ENCODE data around the gene ANO6. TPM values are rescaled to one million over a fixed set of nuclear protein-coding genes. Genes with fewer than 3 reads are reported as not detected.

Gene ANO6
- total and polyA plus RNA-seq, 2 donors (not counting 1 experiment from before 2014, with no cell fraction given), result 6.6 to 19.5 TPM

DNA sequence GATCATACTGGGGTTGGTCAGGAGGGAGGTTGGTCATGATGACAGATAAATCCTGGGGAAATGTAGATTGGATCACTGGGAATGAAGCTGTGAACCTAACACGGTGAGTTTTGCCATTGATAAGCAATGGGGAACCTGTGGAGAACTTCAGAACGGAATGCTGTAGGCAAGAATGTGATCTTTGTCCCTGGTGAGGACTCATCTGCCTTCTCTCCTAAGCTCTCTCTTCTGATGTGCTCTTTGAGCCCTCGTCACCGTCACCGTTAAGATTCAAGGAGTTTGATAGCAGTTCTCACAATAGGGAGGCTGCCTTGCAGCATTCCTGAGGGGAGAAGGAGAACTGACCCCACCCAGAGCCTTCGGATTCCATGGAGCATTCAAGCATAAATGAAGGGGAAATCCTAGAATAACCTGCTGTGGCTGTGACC, 217.6 kb downstream of the ANO6 start:
- Mint-ChIP-seq H3K27me3 (no peaks in the 10 kb centered on the region), H3K4me3 (no peak overlapping the region), H3K27ac (no peak overlapping the region), H3K9me3 (ENCODE audit: insufficient read depth) (no peaks in the 10 kb centered on the region), H3K4me1 (no peaks in the 10 kb centered on the region)
- no peaks in the 10 kb centered on the region for H4K20me1 ChIP-seq (ENCODE audit: control insufficient read depth, insufficient read depth, low read length, poor library complexity, severe bottlenecking)
- H3K4me1 ChIP-seq (ENCODE audit: control insufficient read depth in 2 of 2, insufficient read depth in 2 of 2, low read length in 2 of 2), result no peaks in the 10 kb centered on the region
- 83% methylated on average over 1 of the region's 6 CpGs for WGBS (ENCODE audit: insufficient coverage)
- ChIA-PET POLR2A (no interaction called here), CTCF (no interaction called here)
- H3K4me3 ChIP-seq (ENCODE audit: control extremely low read depth in 1 of 5, extremely low read depth in 1 of 5, insufficient read depth in 1 of 5, low read depth in 2 of 5, low read length in 4 of 5), result no peak overlapping the region
- no peak overlapping the region for H3K27ac ChIP-seq (ENCODE audit: low read length in 2 of 2)
- no peaks in the 10 kb centered on the region for H3K9me3 ChIP-seq (ENCODE audit: control extremely low read depth in 1 of 3, control insufficient read depth in 2 of 3, insufficient read depth in 1 of 3, low read length in 2 of 3)
- no peak overlapping the region for H3K9ac ChIP-seq (ENCODE audit: low read length)
- ATAC-seq (ENCODE audit: low read depth) (no peak), DNase-seq (no peak)
- no peaks in the 10 kb centered on the region for H3K79me2 ChIP-seq (ENCODE audit: control insufficient read depth, insufficient read depth, low read length)
- H3K4me2 ChIP-seq (replicated peaks; ENCODE audit: low read depth, low read length, poor library complexity, severe bottlenecking), result no peak overlapping the region
- no peaks in the 10 kb centered on the region for H3K27me3 ChIP-seq (replicated peaks in 1 of 4; ENCODE audit: control extremely low read depth in 1 of 4, control insufficient read depth in 3 of 4, insufficient read depth in 4 of 4, low read length in 3 of 4)
- TF ChIP-seq, protein P1, sequence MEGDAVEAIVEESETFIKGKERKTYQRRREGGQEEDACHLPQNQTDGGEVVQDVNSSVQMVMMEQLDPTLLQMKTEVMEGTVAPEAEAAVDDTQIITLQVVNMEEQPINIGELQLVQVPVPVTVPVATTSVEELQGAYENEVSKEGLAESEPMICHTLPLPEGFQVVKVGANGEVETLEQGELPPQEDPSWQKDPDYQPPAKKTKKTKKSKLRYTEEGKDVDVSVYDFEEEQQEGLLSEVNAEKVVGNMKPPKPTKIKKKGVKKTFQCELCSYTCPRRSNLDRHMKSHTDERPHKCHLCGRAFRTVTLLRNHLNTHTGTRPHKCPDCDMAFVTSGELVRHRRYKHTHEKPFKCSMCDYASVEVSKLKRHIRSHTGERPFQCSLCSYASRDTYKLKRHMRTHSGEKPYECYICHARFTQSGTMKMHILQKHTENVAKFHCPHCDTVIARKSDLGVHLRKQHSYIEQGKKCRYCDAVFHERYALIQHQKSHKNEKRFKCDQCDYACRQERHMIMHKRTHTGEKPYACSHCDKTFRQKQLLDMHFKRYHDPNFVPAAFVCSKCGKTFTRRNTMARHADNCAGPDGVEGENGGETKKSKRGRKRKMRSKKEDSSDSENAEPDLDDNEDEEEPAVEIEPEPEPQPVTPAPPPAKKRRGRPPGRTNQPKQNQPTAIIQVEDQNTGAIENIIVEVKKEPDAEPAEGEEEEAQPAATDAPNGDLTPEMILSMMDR (IDR thresholded peaks at IDR 0.05), result no peak
- no peak for TF ChIP-seq EZH2 (IDR thresholded peaks at IDR 0.05; ENCODE audit: borderline replicate concordance, insufficient read depth, low read depth, low read length, poor library complexity, severe bottlenecking)
- H3K36me3 ChIP-seq (replicated peaks in 1 of 2; ENCODE audit: control extremely low read depth in 1 of 2, control insufficient read depth in 1 of 2, extremely low read depth in 1 of 2, insufficient read depth in 2 of 2, low read length in 1 of 2), result no peaks in the 10 kb centered on the region
- H2AFZ ChIP-seq (ENCODE audit: insufficient read depth, low read depth, low read length, poor library complexity, severe bottlenecking), result no peak overlapping the region
- intact Hi-C loops (cut with micrococcal nuclease), result no loop called here

DNA sequence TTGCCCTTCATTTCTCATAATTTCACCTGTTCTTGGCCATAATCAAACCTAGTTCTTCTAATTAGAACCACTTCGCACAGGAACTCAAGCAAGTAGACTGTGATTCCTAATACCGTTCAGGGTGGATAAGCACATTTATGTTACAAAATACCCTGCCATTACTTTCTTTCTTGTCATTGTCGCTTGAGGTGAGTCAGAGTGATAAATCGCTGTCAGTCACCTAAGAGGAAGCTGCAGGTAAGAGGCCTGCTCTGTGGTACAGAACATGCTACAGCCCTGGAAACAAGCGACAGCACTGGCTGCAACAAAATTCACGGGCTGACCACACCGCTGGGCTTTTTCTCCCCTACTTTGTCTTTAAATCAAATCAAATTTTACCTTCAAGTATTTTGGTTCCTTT, 218.2 kb downstream of the ANO6 start:
- Histone ChIP-seq H3K4me1 (ENCODE audit: control insufficient read depth in 2 of 2, insufficient read depth in 2 of 2, low read length in 2 of 2) (no peaks in the 10 kb centered on the region), H3K9me3 (ENCODE audit: control extremely low read depth in 1 of 3, control insufficient read depth in 2 of 3, insufficient read depth in 1 of 3, low read length in 2 of 3) (no peaks in the 10 kb centered on the region), H3K9ac (ENCODE audit: low read length) (no peak overlapping the region), H3K4me2 (replicated peaks; ENCODE audit: low read depth, low read length, poor library complexity, severe bottlenecking) (no peak overlapping the region), H4K20me1 (ENCODE audit: control insufficient read depth, insufficient read depth, low read length, poor library complexity, severe bottlenecking) (no peaks in the 10 kb centered on the region), H3K36me3 (replicated peaks in 1 of 2; ENCODE audit: control extremely low read depth in 1 of 2, control insufficient read depth in 1 of 2, extremely low read depth in 1 of 2, insufficient read depth in 2 of 2, low read length in 1 of 2) (no peaks in the 10 kb centered on the region), H2AFZ (ENCODE audit: insufficient read depth, low read depth, low read length, poor library complexity, severe bottlenecking) (no peak overlapping the region), H3K79me2 (ENCODE audit: control insufficient read depth, insufficient read depth, low read length) (no peaks in the 10 kb centered on the region), H3K27me3 (replicated peaks in 1 of 4; ENCODE audit: control extremely low read depth in 1 of 4, control insufficient read depth in 3 of 4, insufficient read depth in 4 of 4, low read length in 3 of 4) (no peaks in the 10 kb centered on the region), H3K27ac (ENCODE audit: low read length in 2 of 2) (no peak overlapping the region), H3K4me3 (ENCODE audit: control extremely low read depth in 1 of 5, extremely low read depth in 1 of 5, insufficient read depth in 1 of 5, low read depth in 2 of 5, low read length in 4 of 5) (no peak overlapping the region)
- no peaks in the 10 kb centered on the region for H3K4me1 Mint-ChIP-seq
- WGBS (ENCODE audit: insufficient coverage), result 98% methylated on average over 6 of the region's 7 CpGs
- ChIA-PET CTCF (no interaction called here), POLR2A (no interaction called here)
- ATAC-seq (ENCODE audit: low read depth) (no peak), DNase-seq (no peak)
- no peaks in the 10 kb centered on the region for H3K9me3 Mint-ChIP-seq (ENCODE audit: insufficient read depth)
- no peak overlapping the region for H3K27ac Mint-ChIP-seq
- intact Hi-C loops (cut with micrococcal nuclease), result no loop called here
- TF ChIP-seq EZH2 (IDR thresholded peaks at IDR 0.05; ENCODE audit: borderline replicate concordance, insufficient read depth, low read depth, low read length, poor library complexity, severe bottlenecking), result no peak
- TF ChIP-seq, protein P1 (IDR thresholded peaks at IDR 0.05), result no peak
- no peak overlapping the region for H3K4me3 Mint-ChIP-seq
- no peaks in the 10 kb centered on the region for H3K27me3 Mint-ChIP-seq

Data from B cell (primary cell).